CD4-positive, alpha-beta T cell (primary cell): ENCODE results near the gene RSBN1L. TPM values are rescaled to one million over a fixed set of nuclear protein-coding genes. Genes with fewer than 3 reads are reported as not detected.

Source experiments
- ATAC-seq: fragments of 200-7000 bp; cut with Tn5 transposase; one replicate; pipeline ENCODE4 v1.10.0; 2022; ENCODE audit warnings: mild to moderate bottlenecking; ENCODE audit not compliant: poor library complexity
- CTCF ChIA-PET: fragments of 350-600 bp; sonication (Branson Sonifier 250); formaldehyde crosslinking; loops from one replicate; lab custom pipeline; 2021; ENCODE audit warnings: antibody characterized with exemption, inconsistent platforms; lab: Charles Lee
- POLR2A ChIA-PET: fragments of 350-600 bp; sonication (Branson Sonifier 250); formaldehyde crosslinking; loops from one replicate; lab custom pipeline; 2021; ENCODE audit warnings: antibody characterized with exemption, inconsistent platforms; lab: Charles Lee
- DNase-seq, 14 experiments: peaks; one replicate each; pipeline ENCODE4 v3.0.0-alpha.2; 2013 to 2020; ENCODE audit warnings: mixed read lengths in 2 of 14
- H3K27ac ChIP-seq, 2 donors: one replicate each; pipeline versions ENCODE4 v1.5.1 to v1.7.0; 2013; ENCODE audit warnings: low read length in 2 of 2, low read depth in 1 of 2, mild to moderate bottlenecking in 1 of 2
- H3K27me3 ChIP-seq, 2 experiments: 1 replicate in 1 of 2; 2 replicates in 1 of 2; pipeline versions ENCODE4 v1.6.1 to v1.7.0; 2013; ENCODE audit warnings: low read length in 2 of 2, control low read depth in 1 of 2, mild to moderate bottlenecking in 1 of 2, moderate library complexity in 1 of 2; ENCODE audit not compliant: insufficient read depth in 2 of 2, control insufficient read depth in 1 of 2
- H3K36me3 ChIP-seq: one replicate; pipeline ENCODE4 v1.6.1; 2013; ENCODE audit warnings: low read length, control low read depth; ENCODE audit not compliant: insufficient read depth
- H3K4me1 ChIP-seq: one replicate; pipeline ENCODE4 v1.6.1; 2013; ENCODE audit warnings: low read length, control low read depth; ENCODE audit not compliant: insufficient read depth
- H3K4me3 ChIP-seq: one replicate; pipeline ENCODE4 v1.5.1; 2013; ENCODE audit warnings: mild to moderate bottlenecking, low read length, moderate library complexity
- H3K9me3 ChIP-seq, 2 experiments: 1 replicate in 1 of 2; 2 replicates in 1 of 2; pipeline versions ENCODE4 v1.6.1 to v1.7.0; 2013; ENCODE audit warnings: low read length in 2 of 2, mild to moderate bottlenecking in 2 of 2, control low read depth in 1 of 2, moderate library complexity in 1 of 2; ENCODE audit not compliant: control insufficient read depth in 1 of 2, insufficient read depth in 1 of 2
- H3K27ac Mint-ChIP-seq: one replicate; pipeline ENCODE4 v1.8.0; 2020; ENCODE audit warnings: mixed read lengths
- H3K27me3 Mint-ChIP-seq: one replicate; pipeline ENCODE4 v1.8.0; 2021; ENCODE audit warnings: mixed read lengths
- H3K36me3 Mint-ChIP-seq: one replicate; pipeline ENCODE4 v1.8.0; 2021; ENCODE audit warnings: low read depth, mixed read lengths
- H3K4me1 Mint-ChIP-seq: one replicate; pipeline ENCODE4 v1.8.0; 2021; ENCODE audit warnings: low read depth, mixed read lengths
- H3K4me3 Mint-ChIP-seq: one replicate; pipeline ENCODE4 v1.8.0; 2020; ENCODE audit warnings: mild to moderate bottlenecking, mixed read lengths
- H3K9me3 Mint-ChIP-seq: one replicate; pipeline ENCODE4 v1.8.0; 2020; ENCODE audit warnings: mixed read lengths
- CTCF ChIP-seq: fragments of 200-600 bp; IDR thresholded peaks from one replicate; pipeline ENCODE4 v1.8.0; 2022; ENCODE audit warnings: antibody characterized with exemption, mild to moderate bottlenecking
- intact Hi-C, 2 experiments: fragments of 100-400 bp; cut with DNase I in 1 of 2; cut with micrococcal nuclease in 1 of 2; formaldehyde crosslinking; loops; one replicate each; pipeline versions ENCODE4 v1.15.1 to v1.9.0; 2023 to 2025; cut with DNase I, micrococcal nuclease
- total RNA-seq, 174 experiments: library from RNA in 2 of 174; stranded (reverse) in 2 of 174; gene quantifications; one replicate each; pipeline ENCODE4 v1.2.3 and lab custom pipeline; 2021 to 2026

RSBN1L gene
- total RNA-seq, 2 experiments from 2014 or later, result 9.0 to 9.6 TPM

- ChIA-PET CTCF (no interaction called here), POLR2A (no interaction called here)
- no peak overlapping the region for H3K4me3 ChIP-seq
- Mint-ChIP-seq H3K36me3 (peaks cover 5% of the 10 kb centered on the region), H3K27me3 (no peaks in the 10 kb centered on the region), H3K9me3 (no peaks in the 10 kb centered on the region), H3K4me3 (no peak overlapping the region), H3K4me1 (no peaks in the 10 kb centered on the region), H3K27ac (no peak overlapping the region)
- no peak for TF ChIP-seq CTCF
- H3K4me1 ChIP-seq, result no peaks in the 10 kb centered on the region
- H3K27ac ChIP-seq, result no peak overlapping the region
- DNase-seq (no peak), ATAC-seq (no peak)
- H3K36me3 ChIP-seq, result no peaks in the 10 kb centered on the region
- intact Hi-C loops, result no loop called here
- no peaks in the 10 kb centered on the region for H3K9me3 ChIP-seq
- no peaks in the 10 kb centered on the region for H3K27me3 ChIP-seq
Measured at GRCh38 chr7:77674878-77675277, 21.4 kb upstream of the RSBN1L start.

GRCh38 chr7:77679608-77680007, 16.7 kb upstream of the RSBN1L start:
- ChIA-PET CTCF (no interaction called here), POLR2A (no interaction called here)
- Mint-ChIP-seq H3K36me3 (peaks cover 20% of the 10 kb centered on the region), H3K27ac (no peak overlapping the region), H3K27me3 (no peaks in the 10 kb centered on the region), H3K4me1 (no peaks in the 10 kb centered on the region), H3K9me3 (no peaks in the 10 kb centered on the region), H3K4me3 (no peak overlapping the region)
- H3K36me3 ChIP-seq, result peaks cover 4% of the 10 kb centered on the region
- no peak overlapping the region for H3K27ac ChIP-seq
- TF ChIP-seq CTCF, result no peak
- intact Hi-C loops, result no loop called here
- no peak for ATAC-seq
- H3K9me3 ChIP-seq, result no peaks in the 10 kb centered on the region
- no peaks in the 10 kb centered on the region for H3K27me3 ChIP-seq
- no peak overlapping the region for H3K4me3 ChIP-seq
- no peaks in the 10 kb centered on the region for H3K4me1 ChIP-seq
- DNase-seq, result no peak

GRCh38 chr7:77680266-77680665, 16.0 kb upstream of the RSBN1L start:
- ATAC-seq, result no peak
- POLR2A ChIA-PET, result no interaction called here

More at GRCh38 chr7:77680266-77680665, 16.0 kb upstream of the RSBN1L start:
- Histone ChIP-seq H3K36me3 (peaks cover 4% of the 10 kb centered on the region), H3K4me3 (no peak overlapping the region), H3K27ac (no peak overlapping the region), H3K27me3 (no peaks in the 10 kb centered on the region), H3K4me1 (no peaks in the 10 kb centered on the region), H3K9me3 (no peaks in the 10 kb centered on the region)
- Mint-ChIP-seq H3K27me3 (no peaks in the 10 kb centered on the region), H3K36me3 (peaks cover 22% of the 10 kb centered on the region), H3K27ac (no peak overlapping the region), H3K4me3 (no peak overlapping the region), H3K9me3 (no peaks in the 10 kb centered on the region), H3K4me1 (peaks cover 3% of the 10 kb centered on the region)
- no peak for DNase-seq
- no peak for TF ChIP-seq CTCF
- CTCF ChIA-PET, result interaction anchor here (0.7 kb wide), 1 partner anchor 108 kb away, joined by 3 read pairs; no protein-coding TSS in a partner anchor
- intact Hi-C loops, result no loop called here
